NT2/D1 (cell line): Measurements from ENCODE around the gene SLC5A4.

Experiments
- DNase-seq: peaks from one replicate; pipeline ENCODE4 v3.0.0-alpha.2; 2011; ENCODE audit warnings: low read depth, low spot score
- H3K27me3 ChIP-seq: 2 replicates; pipeline ENCODE4 v1.6.0; 2011; ENCODE audit warnings: mild to moderate bottlenecking; ENCODE audit not compliant: insufficient read length, insufficient read depth
- H3K36me3 ChIP-seq: 2 replicates; pipeline ENCODE4 v1.6.1; 2011; ENCODE audit warnings: mild to moderate bottlenecking, low read length, mixed read lengths; ENCODE audit not compliant: insufficient read depth, insufficient read length
- H3K4me1 ChIP-seq: 2 replicates; pipeline ENCODE4 v1.5.1; 2011; ENCODE audit not compliant: insufficient read depth, insufficient read length
- H3K4me3 ChIP-seq: 2 replicates; pipeline ENCODE4 v1.5.1; 2011; ENCODE audit warnings: low read depth; ENCODE audit not compliant: insufficient read length
- H3K9ac ChIP-seq: 2 replicates; pipeline ENCODE4 v1.6.0; 2011; ENCODE audit warnings: low read depth; ENCODE audit not compliant: insufficient read length
- H3K9me3 ChIP-seq: 2 replicates; pipeline ENCODE4 v1.5.1; 2011; ENCODE audit warnings: mild to moderate bottlenecking, low read length; ENCODE audit not compliant: insufficient read depth
- SUZ12 ChIP-seq: IDR thresholded peaks from 2 replicates; pipeline ENCODE4 v1.6.1; 2011; ENCODE audit not compliant: insufficient read length, insufficient read depth; ENCODE audit errors: extremely low read depth
- YY1 ChIP-seq: IDR thresholded peaks from 2 replicates; pipeline ENCODE4 v1.6.1; 2011; ENCODE audit not compliant: insufficient read length, insufficient read depth
- ZNF274 ChIP-seq: IDR thresholded peaks from 2 replicates; pipeline ENCODE4 v1.6.1; 2011; ENCODE audit warnings: mild to moderate bottlenecking, low read depth, low read length

Gene SLC5A4

DNA sequence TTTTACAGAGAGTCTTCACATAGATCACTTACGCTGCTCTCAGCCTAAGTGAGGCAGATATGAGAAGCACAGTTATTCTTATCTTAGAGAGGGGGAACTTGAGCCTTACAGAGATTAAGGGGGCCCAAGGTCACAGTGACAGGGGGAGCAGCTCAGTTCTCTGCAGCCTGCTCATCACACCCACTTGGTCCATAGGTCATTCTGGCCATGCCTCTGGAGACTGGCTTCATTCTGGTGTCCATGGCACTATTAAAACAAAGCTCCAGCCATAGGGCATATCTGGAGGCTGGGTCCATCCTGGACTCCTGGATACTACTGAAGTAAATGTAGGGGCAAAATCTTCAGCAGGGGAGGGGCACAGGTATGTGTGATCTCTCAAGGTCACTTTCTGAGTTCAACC lies 5.9 kb downstream of the SLC5A4 start:
- Histone ChIP-seq H3K4me1 (no peaks in the 10 kb centered on the region), H3K4me3 (no peak overlapping the region), H3K9me3 (no peaks in the 10 kb centered on the region), H3K27me3 (no peaks in the 10 kb centered on the region), H3K9ac (no peak overlapping the region), H3K36me3 (no peaks in the 10 kb centered on the region)
- no peak for DNase-seq
- TF ChIP-seq YY1: no peak
- no peak for TF ChIP-seq SUZ12

DNA sequence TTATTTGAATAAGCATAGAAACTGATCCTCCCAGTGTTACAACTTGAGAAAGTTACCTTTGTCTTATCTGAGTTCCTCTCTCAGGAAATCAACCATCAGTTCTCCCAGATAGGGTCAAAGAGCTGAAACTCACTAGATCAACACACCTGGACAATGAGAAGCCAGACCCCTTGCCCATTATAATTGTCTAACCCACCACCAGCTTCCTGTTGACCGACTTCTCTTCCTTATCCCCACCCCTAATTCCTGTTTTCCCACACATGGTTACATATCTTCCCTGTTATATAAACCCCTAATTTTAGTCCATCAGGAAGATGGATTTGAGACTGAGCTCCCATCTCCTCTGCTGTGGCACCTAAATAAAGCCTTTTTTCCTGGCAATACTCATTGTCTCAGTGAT lies 6.9 kb downstream of the SLC5A4 start:
- TF ChIP-seq SUZ12 (no peak), ZNF274 (no peak), YY1 (no peak)
- Histone ChIP-seq H3K27me3 (no peaks in the 10 kb centered on the region), H3K4me3 (no peak overlapping the region), H3K9ac (no peak overlapping the region), H3K4me1 (no peaks in the 10 kb centered on the region), H3K36me3 (no peaks in the 10 kb centered on the region), H3K9me3 (no peaks in the 10 kb centered on the region)
- DNase-seq: no peak

DNA sequence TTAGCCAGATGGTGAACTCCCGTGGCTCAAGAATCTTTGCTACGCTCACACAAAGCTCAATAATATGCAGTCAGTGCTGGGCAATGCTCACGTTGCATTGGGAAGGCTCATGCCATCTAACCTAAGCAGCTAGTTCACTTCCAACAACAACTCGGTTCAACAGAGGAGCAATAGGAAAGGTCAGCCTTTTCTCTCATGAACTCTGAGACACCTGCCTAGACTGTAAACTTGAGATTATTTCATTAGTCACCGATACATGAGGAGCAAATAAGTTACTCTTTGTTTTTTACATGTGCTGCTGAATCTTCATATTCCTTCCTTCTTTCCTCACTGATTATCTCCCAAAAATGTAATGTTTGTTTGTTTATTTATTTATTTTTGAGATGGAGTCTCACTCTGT lies 9.0 kb downstream of the SLC5A4 start:
- Histone ChIP-seq H3K27me3 (no peaks in the 10 kb centered on the region), H3K4me3 (no peak overlapping the region), H3K36me3 (no peaks in the 10 kb centered on the region), H3K9me3 (no peaks in the 10 kb centered on the region), H3K4me1 (no peaks in the 10 kb centered on the region), H3K9ac (no peak overlapping the region)
- DNase-seq: no peak
- TF ChIP-seq ZNF274 (no peak), YY1 (no peak), SUZ12 (no peak)

DNA sequence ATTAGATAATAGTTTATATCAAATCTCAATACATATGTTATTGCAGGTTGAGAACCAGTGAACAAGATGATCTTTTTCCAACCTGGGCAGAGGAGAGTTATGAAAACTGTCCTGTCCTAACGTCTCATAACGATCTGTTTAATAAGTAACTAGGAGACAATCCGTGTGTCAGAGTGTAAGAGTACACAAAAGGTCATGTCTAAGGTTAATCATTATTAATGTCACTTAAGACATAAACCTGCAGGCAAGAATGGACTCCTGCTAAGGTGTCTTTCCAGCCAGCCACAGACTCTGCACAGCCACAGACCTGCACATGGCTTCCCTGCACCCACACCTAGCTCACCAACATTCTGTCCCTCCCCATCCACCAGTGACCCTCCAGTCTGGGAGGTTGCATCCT lies 10.1 kb downstream of the SLC5A4 start:
- TF ChIP-seq ZNF274 (no peak), SUZ12 (no peak), YY1 (no peak)
- no peaks in the 10 kb centered on the region for H3K27me3 ChIP-seq
- H3K36me3 ChIP-seq: no peaks in the 10 kb centered on the region
- H3K4me3 ChIP-seq: no peak overlapping the region
- no peak for DNase-seq
- H3K9ac ChIP-seq: no peak overlapping the region
- H3K4me1 ChIP-seq: no peaks in the 10 kb centered on the region
- H3K9me3 ChIP-seq: no peaks in the 10 kb centered on the region

DNA sequence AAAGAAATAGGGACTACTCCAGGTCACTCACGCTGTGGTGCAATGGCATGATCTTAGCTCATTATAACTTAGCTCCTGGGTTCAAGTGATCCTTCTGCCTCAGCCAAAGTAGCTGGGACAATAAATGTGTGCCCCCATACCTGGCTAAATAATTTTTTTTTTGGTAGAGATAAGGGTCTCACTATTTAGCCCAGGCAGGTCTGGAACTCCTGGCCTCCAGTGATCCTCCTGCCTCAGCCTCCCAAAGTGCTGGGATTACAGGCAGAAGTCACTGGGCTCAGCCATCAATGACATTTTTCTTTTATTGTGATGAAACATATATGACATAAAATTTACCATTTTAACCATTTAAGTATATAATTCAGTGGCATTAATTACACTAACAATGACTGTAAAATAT lies 10.6 kb downstream of the SLC5A4 start:
- H3K4me1 ChIP-seq: no peaks in the 10 kb centered on the region
- H3K9me3 ChIP-seq: no peaks in the 10 kb centered on the region
- no peak for DNase-seq
- H3K9ac ChIP-seq: no peak overlapping the region
- TF ChIP-seq SUZ12 (no peak), ZNF274 (no peak), YY1 (no peak)
- no peak overlapping the region for H3K4me3 ChIP-seq
- H3K27me3 ChIP-seq: no peaks in the 10 kb centered on the region
- H3K36me3 ChIP-seq: no peaks in the 10 kb centered on the region

DNA sequence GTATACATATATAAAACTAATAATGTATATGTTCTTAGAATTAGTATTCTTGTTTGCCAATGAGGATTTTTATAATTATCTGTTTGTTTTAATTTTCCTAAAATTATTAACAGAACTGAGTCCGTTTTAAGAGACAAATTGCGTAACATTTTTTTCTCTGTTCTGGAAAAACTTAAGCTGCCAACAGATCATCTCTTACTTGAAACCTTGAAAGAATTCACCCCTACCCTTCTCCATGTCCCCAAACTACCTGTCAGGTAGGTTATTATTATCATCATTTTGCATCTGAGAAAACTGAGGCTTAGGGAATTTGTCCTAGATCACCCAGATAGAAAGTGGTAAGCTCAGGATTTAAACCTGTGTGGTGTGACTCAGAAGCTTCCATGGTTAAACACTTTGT lies 14.7 kb downstream of the SLC5A4 start:
- Histone ChIP-seq H3K27me3 (no peaks in the 10 kb centered on the region), H3K4me3 (no peak overlapping the region), H3K36me3 (no peaks in the 10 kb centered on the region), H3K9me3 (no peaks in the 10 kb centered on the region), H3K4me1 (no peaks in the 10 kb centered on the region), H3K9ac (no peak overlapping the region)
- no peak for DNase-seq
- no peak for TF ChIP-seq SUZ12
- no peak for TF ChIP-seq ZNF274
- TF ChIP-seq YY1: no peak

DNA sequence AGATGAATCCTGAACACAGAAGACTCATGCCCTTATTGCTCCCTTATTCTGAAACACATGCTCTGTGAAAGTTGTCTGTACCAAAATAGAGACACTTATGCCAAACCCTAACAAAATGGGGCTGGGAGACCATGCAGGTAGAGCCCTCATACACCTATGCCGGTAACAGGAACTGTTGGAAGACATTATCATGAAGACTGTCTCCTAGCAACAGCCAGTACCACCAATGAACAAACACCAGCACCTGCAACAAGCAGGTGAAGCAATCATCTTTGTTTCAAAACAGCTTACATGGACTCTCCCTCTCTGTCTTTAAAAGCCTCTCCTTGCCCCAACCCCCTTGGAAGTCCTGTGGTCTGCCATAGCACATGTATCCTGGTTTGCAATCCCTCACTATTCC lies 17.2 kb downstream of the SLC5A4 start:
- TF ChIP-seq YY1 (no peak), SUZ12 (no peak), ZNF274 (no peak)
- DNase-seq: no peak
- no peaks in the 10 kb centered on the region for H3K4me1 ChIP-seq
- H3K9me3 ChIP-seq: no peaks in the 10 kb centered on the region
- H3K36me3 ChIP-seq: no peaks in the 10 kb centered on the region
- no peaks in the 10 kb centered on the region for H3K27me3 ChIP-seq
- H3K4me3 ChIP-seq: no peak overlapping the region
- H3K9ac ChIP-seq: no peak overlapping the region

DNA sequence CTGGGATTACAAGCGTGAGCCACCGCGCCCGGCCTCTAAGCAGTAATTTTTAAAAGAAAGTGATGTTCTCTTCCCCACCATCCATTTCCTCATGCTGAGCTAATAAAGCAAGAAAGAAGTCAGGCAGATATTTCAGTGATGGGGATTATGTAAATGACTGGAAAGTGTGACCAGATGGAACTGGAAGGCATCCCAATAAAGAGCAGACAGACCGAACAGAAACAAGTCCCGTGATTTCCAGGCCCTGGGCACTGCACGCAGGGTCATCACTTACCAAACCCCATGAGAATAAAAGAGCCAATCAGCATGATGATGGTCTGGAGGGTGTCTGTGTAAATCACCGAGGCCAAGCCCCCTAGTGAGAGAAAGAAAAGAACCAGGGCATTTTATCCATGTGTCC lies 18.2 kb downstream of the SLC5A4 start:
- Histone ChIP-seq H3K27me3 (no peaks in the 10 kb centered on the region), H3K36me3 (no peaks in the 10 kb centered on the region), H3K4me1 (no peaks in the 10 kb centered on the region), H3K9me3 (no peaks in the 10 kb centered on the region), H3K4me3 (no peak overlapping the region), H3K9ac (no peak overlapping the region)
- DNase-seq: no peak
- TF ChIP-seq SUZ12 (no peak), ZNF274 (no peak), YY1 (no peak)
